Uterus (tissue), 4 donors: ENCODE data around the gene CKLF. TPM values are rescaled to one million over a fixed set of nuclear protein-coding genes. Genes with fewer than 3 reads are reported as not detected.
A peak's percentile ranks its signal among the peaks of the same experiment; 100 is the strongest.

ENCODE experiments used
- DNase-seq, 2 donors: peaks; one replicate each; pipeline ENCODE4 v3.0.0-alpha.2; 2019 to 2020
- H3K27ac ChIP-seq, 2 donors: fragments of 200-600 bp; sonication (generic); 1 replicate in 1 of 2; 2 replicates in 1 of 2; pipeline ENCODE4 v1.5.1; 2016 to 2018
- H3K27me3 ChIP-seq, 2 donors: fragments of 200-600 bp; sonication (generic); one replicate each; pipeline ENCODE4 v1.5.1; 2018 to 2019; ENCODE audit warnings: control low read depth in 1 of 2
- H3K36me3 ChIP-seq, 2 donors: fragments of 200-600 bp; sonication (generic); one replicate each; pipeline ENCODE4 v1.5.1; 2019; ENCODE audit warnings: control low read depth in 1 of 2
- H3K4me1 ChIP-seq, 2 donors: fragments of 200-600 bp; sonication (generic); one replicate each; pipeline ENCODE4 v1.5.1; 2018 to 2019; ENCODE audit warnings: control low read depth in 1 of 2
- H3K4me3 ChIP-seq, 2 donors: fragments of 200-600 bp; sonication (generic); 1 replicate in 1 of 2; 2 replicates in 1 of 2; pipeline ENCODE4 v1.5.1; 2018 to 2019; ENCODE audit warnings: mild to moderate bottlenecking in 1 of 2
- H3K9me3 ChIP-seq, 2 donors: fragments of 200-600 bp; sonication (generic); one replicate each; pipeline ENCODE4 v1.5.1; 2019; ENCODE audit warnings: control low read depth in 1 of 2
- POLR2A ChIP-seq, 2 donors: fragments of 450-650 bp; IDR thresholded peaks; one replicate each; pipeline ENCODE4 v1.6.1; 2016; ENCODE audit warnings: antibody characterized with exemption in 2 of 2, mild to moderate bottlenecking in 1 of 2, moderate library complexity in 1 of 2
- intact Hi-C: fragments of 100-400 bp; cut with DNase I; formaldehyde crosslinking; loops from one replicate; pipeline ENCODE4 v1.15.1; 2023; ENCODE audit warnings: low total_unique reads
- total RNA-seq, 4 donors: library from RNA; depleted of rRNA in 3 of 4; stranded (reverse); fragments of >200 nt in 3 of 4; gene quantifications; one replicate each; pipeline versions ENCODE4 v1.1.0 to v1.2.4, GENCODE V29; 2014 to 2023
- TF ChIP-seq, protein P1 (sequence below), 4 experiments: fragments of 200-600 bp in 2 of 4; fragments of 450-650 bp in 2 of 4; sonication (generic) in 2 of 4; IDR thresholded peaks; one replicate each; pipeline ENCODE4 v1.5.1; 2016 to 2019; ENCODE audit warnings: antibody characterized with exemption in 4 of 4, mild to moderate bottlenecking in 2 of 4, moderate library complexity in 1 of 4
- donor health status: DM: yes; HTN: yes; CAD: no.

CKLF gene, protein sequence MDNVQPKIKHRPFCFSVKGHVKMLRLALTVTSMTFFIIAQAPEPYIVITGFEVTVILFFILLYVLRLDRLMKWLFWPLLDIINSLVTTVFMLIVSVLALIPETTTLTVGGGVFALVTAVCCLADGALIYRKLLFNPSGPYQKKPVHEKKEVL
- total RNA-seq = 100 to 1,000 TPM in 1 of 4 donors, 10 to 100 TPM in 3; 31.3 to 118 (median 68.6) TPM

DNA sequence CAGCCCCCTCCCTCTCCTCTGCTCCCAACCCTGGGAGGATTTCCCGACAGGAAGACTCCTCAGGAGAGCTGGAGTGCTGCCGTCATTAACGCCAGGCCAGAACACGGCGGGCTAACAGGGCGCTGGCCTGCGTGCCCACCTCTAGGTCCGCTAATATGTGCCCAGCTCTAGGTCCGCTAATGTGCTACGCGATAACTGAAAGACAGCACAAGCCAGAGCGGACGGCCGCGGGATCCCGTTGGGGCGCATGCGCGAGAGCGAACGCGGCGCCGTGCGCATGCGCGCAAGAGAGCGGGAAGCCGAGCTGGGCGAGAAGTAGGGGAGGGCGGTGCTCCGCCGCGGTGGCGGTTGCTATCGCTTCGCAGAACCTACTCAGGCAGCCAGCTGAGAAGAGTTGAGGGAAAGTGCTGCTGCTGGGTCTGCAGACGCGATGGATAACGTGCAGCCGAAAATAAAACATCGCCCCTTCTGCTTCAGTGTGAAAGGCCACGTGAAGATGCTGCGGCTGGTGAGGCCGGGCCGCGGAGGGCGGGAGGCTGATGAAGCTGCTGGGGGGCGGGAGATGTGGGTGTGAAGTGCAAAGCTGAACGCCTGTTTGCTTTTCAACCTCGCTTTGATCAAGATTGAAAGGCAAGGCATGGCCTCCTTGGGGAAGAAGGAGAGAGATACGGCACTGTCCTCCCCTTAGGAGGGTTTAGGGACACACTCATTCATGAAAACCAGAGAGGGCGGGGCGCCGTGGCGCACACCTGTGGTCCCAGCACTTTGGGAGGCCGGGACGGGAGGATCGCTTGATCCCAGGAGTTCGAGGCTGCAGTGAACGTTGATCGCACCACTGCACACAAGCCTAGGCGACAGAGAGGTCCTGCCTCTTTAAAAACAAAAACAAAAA, at the start of gene CKLF:
Gene CKLF, plus strand, starts transcription at position 291 of the 892 bp plus-strand sequence. Its CDS starts 140 bp downstream, at position 431.
- H3K4me1 ChIP-seq = no peaks in the 10 kb centered on the region

DNA sequence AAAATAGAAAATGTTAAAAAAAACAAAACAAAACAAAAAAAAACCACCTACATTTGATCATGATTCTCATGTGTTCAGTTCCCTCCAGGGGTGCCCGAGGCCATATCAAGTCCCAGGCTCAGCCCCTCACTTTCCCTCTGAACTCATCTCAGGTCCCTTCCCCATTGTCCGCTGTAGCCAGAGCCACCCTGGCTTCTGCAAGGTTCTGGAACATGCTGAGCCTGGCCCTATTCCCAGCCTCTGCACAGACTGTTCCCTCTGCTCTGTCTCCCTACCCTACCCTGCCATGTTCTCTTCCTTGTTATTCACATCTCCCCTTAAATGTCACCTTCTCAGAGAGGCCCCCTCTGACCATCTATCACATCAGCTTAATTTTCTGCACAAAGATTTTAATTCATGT, 49.3 kb upstream of the CKLF start:
- H3K27ac ChIP-seq = peak overlapping the region; percentile 62 to 70
- intact Hi-C loops = no loop called here
- DNase-seq = peak; percentile 23 to 29
- H3K4me1 ChIP-seq = no peaks in the 10 kb centered on the region
- TF ChIP-seq POLR2A (IDR thresholded peaks at IDR 0.05) = no peak
- TF ChIP-seq, protein P1, sequence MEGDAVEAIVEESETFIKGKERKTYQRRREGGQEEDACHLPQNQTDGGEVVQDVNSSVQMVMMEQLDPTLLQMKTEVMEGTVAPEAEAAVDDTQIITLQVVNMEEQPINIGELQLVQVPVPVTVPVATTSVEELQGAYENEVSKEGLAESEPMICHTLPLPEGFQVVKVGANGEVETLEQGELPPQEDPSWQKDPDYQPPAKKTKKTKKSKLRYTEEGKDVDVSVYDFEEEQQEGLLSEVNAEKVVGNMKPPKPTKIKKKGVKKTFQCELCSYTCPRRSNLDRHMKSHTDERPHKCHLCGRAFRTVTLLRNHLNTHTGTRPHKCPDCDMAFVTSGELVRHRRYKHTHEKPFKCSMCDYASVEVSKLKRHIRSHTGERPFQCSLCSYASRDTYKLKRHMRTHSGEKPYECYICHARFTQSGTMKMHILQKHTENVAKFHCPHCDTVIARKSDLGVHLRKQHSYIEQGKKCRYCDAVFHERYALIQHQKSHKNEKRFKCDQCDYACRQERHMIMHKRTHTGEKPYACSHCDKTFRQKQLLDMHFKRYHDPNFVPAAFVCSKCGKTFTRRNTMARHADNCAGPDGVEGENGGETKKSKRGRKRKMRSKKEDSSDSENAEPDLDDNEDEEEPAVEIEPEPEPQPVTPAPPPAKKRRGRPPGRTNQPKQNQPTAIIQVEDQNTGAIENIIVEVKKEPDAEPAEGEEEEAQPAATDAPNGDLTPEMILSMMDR (IDR thresholded peaks at IDR 0.05) = no peak
- H3K27me3 ChIP-seq = no peaks in the 10 kb centered on the region
- no peak overlapping the region for H3K4me3 ChIP-seq
- H3K36me3 ChIP-seq = no peaks in the 10 kb centered on the region
- no peaks in the 10 kb centered on the region for H3K9me3 ChIP-seq

More for the DNA sequence above, at the start of gene CKLF:
- peak; percentile 85 to 92 for DNase-seq
- intact Hi-C loops = no loop called here
- no peaks in the 10 kb centered on the region for H3K9me3 ChIP-seq
- H3K27ac ChIP-seq = peak within 1 kb of the TSS; percentile 96 to 99
- peak; percentile 74 to 85 for TF ChIP-seq POLR2A (IDR thresholded peaks at IDR 0.05)
- TF ChIP-seq, protein P1 (IDR thresholded peaks at IDR 0.05) = peak in 2 of 4 experiments; percentile 14 to 20
- peak within 1 kb of the TSS; percentile 57 to 77 for H3K4me3 ChIP-seq
- no peaks in the 10 kb centered on the region for H3K36me3 ChIP-seq
- no peaks in the 10 kb centered on the region for H3K27me3 ChIP-seq

DNA sequence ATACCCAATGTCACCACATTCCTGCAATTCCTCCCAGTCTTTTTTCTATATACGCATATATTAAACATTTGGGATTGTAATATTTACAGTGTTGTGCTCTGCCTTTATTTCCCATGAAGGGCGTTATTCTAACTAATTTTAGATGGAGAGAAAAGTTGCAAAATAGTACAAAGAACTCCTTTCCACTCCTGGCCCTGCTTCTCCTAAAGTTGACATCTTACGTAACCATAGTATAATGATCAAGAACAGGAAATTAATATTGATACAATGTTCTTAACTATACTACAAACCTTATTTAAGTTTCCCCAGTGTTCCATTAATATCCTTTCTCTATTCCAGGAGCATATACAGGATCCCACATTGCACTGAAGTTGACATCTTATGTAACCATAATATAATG, 48.8 kb upstream of the CKLF start:
- Histone ChIP-seq H3K36me3 (no peaks in the 10 kb centered on the region), H3K4me1 (no peaks in the 10 kb centered on the region), H3K27ac (peak overlapping the region; percentile 62 to 70), H3K4me3 (no peak overlapping the region), H3K27me3 (no peaks in the 10 kb centered on the region), H3K9me3 (no peaks in the 10 kb centered on the region)
- TF ChIP-seq POLR2A (IDR thresholded peaks at IDR 0.05) = no peak
- TF ChIP-seq, protein P1 (IDR thresholded peaks at IDR 0.05) = no peak
- no peak for DNase-seq
- intact Hi-C loops = no loop called here

DNA sequence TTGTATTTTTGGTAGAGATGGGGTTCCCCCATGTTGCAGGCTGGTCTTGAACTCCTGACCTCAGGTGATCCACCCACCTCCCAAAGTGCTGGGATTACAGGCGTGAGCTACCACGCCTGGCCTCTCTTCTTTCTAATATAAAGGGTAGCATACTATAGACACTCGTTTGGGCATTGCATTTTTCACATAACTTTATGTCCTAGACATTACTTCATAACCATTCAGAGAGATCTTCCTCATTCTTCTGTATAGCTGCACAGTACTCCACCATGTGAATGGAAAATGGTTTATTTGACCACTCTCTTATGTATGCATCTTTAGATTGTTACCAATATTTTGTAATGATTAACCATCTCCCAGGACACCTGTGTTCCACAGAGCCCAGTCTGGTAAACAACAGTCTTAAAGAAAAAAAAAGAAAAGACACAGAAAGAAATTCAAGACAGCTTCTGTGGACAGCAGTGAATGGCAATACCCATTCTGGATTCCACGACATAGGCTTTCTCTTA, 44.6 kb upstream of the CKLF start:
- Histone ChIP-seq H3K9me3 (no peaks in the 10 kb centered on the region), H3K4me3 (no peak overlapping the region), H3K36me3 (no peaks in the 10 kb centered on the region), H3K4me1 (no peaks in the 10 kb centered on the region), H3K27ac (no peak overlapping the region), H3K27me3 (no peaks in the 10 kb centered on the region)
- intact Hi-C loops = no loop called here
- TF ChIP-seq, protein P1 (IDR thresholded peaks at IDR 0.05) = no peak
- no peak for TF ChIP-seq POLR2A (IDR thresholded peaks at IDR 0.05)
- peak in 1 of 2 donors; percentile 1 for DNase-seq
